HG03280 (cell line): ENCODE measurements around the gene USF2.

ENCODE experiments used
- ATAC-seq: cut with Tn5 transposase; IDR thresholded peaks from one replicate; pipeline ENCODE4 v1.9.1; 2021; ENCODE audit warnings: mild to moderate bottlenecking, moderate library complexity; ENCODE audit not compliant: unreplicated experiment

USF2 gene

DNA sequence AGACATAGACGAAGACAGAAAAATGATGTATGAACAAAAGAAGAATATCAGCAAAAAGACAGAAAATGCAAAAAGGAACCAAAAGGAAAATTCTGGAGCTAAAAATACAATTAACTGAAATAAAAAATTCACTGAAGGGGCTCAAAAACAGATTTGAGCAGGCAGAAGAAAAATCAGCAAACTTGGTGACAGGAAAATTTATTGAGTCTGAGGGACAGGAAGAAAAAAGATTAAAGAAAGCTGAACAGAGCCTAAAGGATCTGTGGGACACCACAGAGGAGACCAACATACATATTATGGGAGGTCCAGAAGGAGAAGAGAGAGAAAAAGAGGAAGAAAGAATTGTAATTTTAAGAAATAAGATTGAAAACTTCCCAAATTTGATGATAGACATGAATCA lies 27.3 kb upstream of the USF2 start:
- no peak for ATAC-seq

- ATAC-seq, result no peak
These were observed 22.2 kb upstream of the USF2 start for GRCh38 chr19:35246466-35247092.

DNA sequence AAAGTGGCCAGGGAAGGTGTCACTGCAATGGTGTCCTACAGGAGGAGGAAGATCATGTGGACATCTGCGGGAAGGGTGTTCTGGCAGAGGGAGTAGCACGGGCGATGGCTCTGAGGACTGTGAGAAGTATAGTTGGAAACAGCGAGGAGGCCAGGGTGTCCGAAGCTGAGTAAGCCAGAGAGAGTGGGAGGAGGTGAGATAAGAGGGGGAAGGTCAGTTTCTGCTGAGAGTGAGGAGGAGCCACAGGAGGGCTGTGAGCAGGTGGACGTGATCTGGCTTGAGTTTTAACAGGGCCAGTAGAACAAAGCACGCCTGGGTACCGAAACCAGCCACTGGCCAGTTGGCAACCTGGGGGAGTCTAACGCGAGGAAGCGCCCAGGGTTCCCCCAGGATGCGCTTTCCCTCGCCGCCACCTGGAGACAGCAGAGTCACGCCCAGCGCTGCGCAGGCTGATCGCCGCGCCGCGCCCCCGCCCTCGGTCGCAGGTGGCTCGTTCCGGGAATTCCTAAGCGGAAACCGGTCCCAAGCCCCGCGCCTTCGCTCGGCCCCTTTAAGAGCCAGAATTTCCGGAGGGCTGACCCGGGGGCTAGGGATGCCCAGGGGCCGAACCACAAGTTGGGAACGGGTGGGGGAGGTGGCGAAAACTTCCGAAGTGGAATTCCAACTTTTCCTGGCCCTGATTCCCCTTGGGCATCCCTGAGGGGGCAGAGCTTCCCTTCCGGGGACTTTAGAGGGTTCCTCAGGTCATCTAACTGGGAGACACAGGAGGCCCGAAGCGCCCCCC lies 21.0 kb upstream of the USF2 start:
- ATAC-seq, result peak; percentile 40

GRCh38 chr19:35248310-35249145 lies 20.2 kb upstream of the USF2 start, which contains the start of gene LSR:
Gene LSR, plus strand, starts transcription at chr19:35249002. Its CDS starts 21 bp downstream, at chr19:35249023.
- peak; percentile 81 for ATAC-seq

DNA sequence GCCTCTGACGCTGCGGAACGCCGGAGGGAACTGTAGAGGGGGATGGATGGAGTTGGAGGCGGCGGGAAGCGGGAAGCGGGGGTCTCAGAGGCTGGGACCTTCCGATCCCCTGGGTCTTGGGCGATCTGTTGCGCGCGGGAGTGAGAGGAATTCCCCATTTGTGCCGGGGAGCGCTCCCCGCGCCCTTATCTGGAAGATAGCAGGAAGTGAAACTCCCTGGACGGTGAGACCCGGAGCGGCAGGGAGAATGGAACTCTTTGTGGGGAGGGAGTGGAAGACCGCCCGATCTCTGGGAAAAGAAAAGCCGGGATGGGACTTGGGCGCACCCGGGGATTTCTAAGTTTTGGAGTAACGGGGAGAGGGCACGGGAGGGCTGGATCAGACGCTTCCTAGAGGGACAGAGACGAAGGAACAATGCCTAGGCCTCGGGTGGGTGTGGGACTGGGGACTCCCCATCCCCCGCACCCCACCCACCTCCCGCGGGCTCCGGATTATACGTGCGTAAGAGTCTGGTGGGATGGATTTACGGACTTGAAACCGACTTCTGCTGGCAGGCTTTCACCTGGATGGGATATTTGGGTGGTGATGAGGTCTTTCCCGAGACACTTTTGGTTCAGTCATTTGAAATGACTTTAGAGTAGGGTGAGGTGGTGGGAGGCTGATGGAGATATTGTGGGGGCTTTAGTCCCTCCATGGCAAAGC lies 19.5 kb upstream of the USF2 start:
- peak; percentile 6 for ATAC-seq

GRCh38 chr19:35249848-35250711 lies 18.7 kb upstream of the USF2 start:
- no peak for ATAC-seq

- no peak for ATAC-seq
These were observed 17.3 kb upstream of the USF2 start for GRCh38 chr19:35251456-35251855.

- no peak for ATAC-seq
These were observed 15.2 kb upstream of the USF2 start for GRCh38 chr19:35253316-35254286.

DNA sequence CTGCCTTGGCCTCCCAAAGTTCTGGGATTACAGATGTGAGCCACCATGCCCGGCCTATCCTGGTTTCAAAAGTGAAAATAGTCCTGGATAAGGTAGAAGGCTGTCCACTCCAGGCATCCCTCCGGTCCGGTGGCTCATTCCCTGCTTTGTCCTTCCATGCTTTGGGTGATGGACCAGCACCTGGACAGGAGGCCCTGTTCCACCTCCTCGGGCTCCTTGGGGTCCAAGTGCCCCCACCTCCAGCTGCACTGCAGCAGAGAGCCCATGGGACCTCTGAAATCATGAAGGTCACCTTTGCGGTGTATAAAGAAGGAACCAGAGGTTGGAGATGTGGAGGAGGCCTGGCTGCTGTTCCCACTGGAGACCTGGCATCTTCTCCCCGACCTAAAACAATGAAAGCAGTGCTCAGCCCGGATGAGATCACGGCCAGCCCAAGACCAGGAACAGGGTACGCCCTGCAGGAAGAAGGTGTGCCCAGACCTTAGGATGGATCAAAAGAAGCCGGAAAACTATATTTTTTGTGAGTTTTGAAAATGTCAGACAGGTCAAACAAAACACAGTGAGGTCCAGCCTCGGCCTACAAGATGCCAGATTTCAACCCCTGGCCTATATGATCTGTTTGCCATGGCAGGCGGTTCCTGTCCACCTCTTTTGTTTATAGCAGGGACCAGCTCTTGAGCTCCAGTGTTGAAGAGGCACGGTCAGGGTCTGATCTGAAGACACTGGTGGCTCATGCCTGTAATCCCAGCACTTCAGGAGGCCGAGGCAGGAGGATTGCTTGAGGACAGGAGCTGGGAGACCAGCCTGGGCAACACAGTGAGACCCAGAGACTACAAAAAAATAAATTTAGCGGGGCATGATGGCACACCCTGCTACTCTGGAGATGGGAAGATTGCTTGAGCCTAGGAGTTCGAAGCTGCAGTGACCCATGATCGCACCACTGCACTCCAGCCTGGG lies 14.1 kb upstream of the USF2 start:
- ATAC-seq, result no peak

DNA sequence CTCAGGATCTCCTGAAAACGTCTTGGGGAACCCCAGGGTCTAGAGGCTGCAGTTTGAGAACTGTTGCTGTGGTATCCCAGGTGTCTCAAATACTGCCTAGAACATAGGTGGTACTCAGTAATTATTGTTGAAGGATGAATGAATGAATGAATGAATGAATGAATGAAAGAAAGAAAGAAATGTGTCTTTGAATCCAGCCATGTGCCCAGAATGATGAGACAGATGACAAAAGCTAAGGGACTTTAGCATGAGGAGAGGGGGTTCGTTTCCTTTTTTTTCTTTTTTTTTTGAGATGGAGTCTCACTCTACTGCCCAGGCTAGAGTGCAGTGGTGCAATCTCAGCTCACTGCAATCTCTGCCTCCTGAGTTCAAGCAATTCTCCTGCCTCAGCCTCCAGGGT lies 12.2 kb upstream of the USF2 start:
- no peak for ATAC-seq

DNA sequence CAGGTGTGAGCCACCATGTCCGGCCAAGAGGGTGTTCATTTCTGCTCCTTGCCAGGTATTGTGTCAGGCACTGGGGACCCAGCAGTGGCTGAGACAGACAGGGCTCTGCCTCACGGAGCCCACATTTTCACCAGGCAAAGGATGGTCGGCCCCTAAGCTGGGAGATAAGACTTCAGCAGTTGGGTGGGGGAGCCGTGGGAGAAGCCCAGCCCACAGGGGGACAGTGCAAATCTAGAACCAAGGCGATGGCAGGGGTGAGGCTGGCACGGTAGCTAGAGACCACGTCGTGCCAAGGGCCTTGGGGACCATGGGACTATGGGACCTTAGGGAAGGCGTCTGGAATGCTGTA lies 11.7 kb upstream of the USF2 start:
- ATAC-seq, result no peak

DNA sequence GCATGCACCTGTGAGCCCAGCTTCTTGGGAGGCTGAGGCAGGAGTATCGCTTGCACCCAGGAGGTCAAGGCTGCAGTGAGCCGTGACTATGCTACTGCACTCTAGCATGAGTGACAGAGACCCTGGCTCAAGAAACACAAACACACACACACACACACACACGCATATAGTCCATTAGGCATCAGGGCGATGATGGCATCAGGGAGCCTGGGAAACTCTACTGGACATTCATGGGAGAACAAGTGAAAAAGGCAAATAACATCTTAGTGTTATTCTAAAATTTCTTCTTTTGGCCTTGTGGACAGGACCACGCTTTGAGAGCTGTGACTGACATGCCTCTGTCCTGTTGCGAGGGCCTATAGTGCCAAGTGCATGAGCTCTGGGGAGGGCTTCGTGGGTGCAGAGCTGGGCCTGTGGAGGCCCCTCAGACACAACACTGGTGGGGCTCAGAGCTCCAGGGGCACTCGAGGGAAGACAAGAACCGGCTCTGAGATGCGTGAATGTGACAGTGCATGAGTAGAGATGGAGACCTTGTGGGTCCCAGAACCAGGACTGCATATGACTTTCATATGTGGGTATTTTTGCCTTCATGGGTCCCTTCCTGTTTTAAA lies 8.0 kb upstream of the USF2 start:
- ATAC-seq, result no peak

GRCh38 chr19:35261356-35262100 lies 7.2 kb upstream of the USF2 start:
- no peak for ATAC-seq

GRCh38 chr19:35262101-35262761 lies 6.5 kb upstream of the USF2 start:
- no peak for ATAC-seq

GRCh38 chr19:35264268-35265125 lies 4.3 kb upstream of the USF2 start:
- ATAC-seq, result no peak
